NCI-H2081 treated with DMSO at 0.1 percent for 48 hours (cell line): Measurements from ENCODE around the gene WDR77.

ENCODE experiments used
- DNase-seq: peaks from one replicate; lab custom pipeline; 2025; lab: John Stamatoyannopoulos, UW

The WDR77 gene

GRCh38 chr1:111436726-111437125 lies 12.3 kb downstream of the WDR77 start:
- DNase-seq = no peak

GRCh38 chr1:111424281-111424680 lies 24.8 kb downstream of the WDR77 start:
- no peak for DNase-seq

- DNase-seq = no peak
These were observed 26.3 kb downstream of the WDR77 start for GRCh38 chr1:111422546-111423391.

- DNase-seq = no peak
These were observed 28.7 kb downstream of the WDR77 start for GRCh38 chr1:111420377-111420776.

- DNase-seq = no peak
These were observed 30.0 kb downstream of the WDR77 start for GRCh38 chr1:111419037-111419436.

GRCh38 chr1:111417755-111418154 lies 31.3 kb downstream of the WDR77 start:
- DNase-seq = no peak

- no peak for DNase-seq
These were observed 33.6 kb downstream of the WDR77 start for GRCh38 chr1:111415461-111415860.

- DNase-seq = no peak
These were observed 34.3 kb downstream of the WDR77 start for GRCh38 chr1:111414756-111415155.

GRCh38 chr1:111412839-111413238 lies 36.2 kb downstream of the WDR77 start:
- no peak for DNase-seq

GRCh38 chr1:111407301-111407700 lies 41.8 kb downstream of the WDR77 start:
- no peak for DNase-seq

- DNase-seq = peak; percentile 45
These were observed 42.7 kb downstream of the WDR77 start for GRCh38 chr1:111406321-111406768.

GRCh38 chr1:111404588-111404987 lies 44.5 kb downstream of the WDR77 start:
- DNase-seq = no peak

- DNase-seq = no peak
These were observed 47.0 kb downstream of the WDR77 start for GRCh38 chr1:111402083-111402482.

GRCh38 chr1:111399792-111400610 lies 49.1 kb downstream of the WDR77 start:
- DNase-seq = no peak

- no peak for DNase-seq
These were observed 56.6 kb downstream of the WDR77 start for GRCh38 chr1:111392460-111392945.

GRCh38 chr1:111392042-111392441 lies 57.0 kb downstream of the WDR77 start:
- no peak for DNase-seq
